K562 (cell line): Measurements from ENCODE around the gene SRRM5. TPM values are rescaled to one million over a fixed set of nuclear protein-coding genes. Genes with fewer than 3 reads are reported as not detected.
A peak's percentile ranks its signal among the peaks of the same experiment; 100 is the strongest.

Source experiments
- ATAC-seq: fragments of 200-7000 bp; cut with Tn5 transposase; 3 replicates; pipeline ENCODE4 v1.9.1; 2020; ENCODE audit warnings: moderate library complexity
- BruUV-seq: library from RNA; stranded (reverse); fragments of 400-500 nt; replicated peaks from 2 replicates; lab custom pipeline; 2021; lab: Mats Ljungman, UMichigan
- CTCF ChIA-PET: fragments of 300-600 bp; formaldehyde crosslinking; extraction: SDS; loops from one replicate; lab custom pipeline; 2021; ENCODE audit warnings: low intra/inter-chr PET ratio; lab: Yijun Ruan, JAX
- POLR2A ChIA-PET: fragments of 300-600, 350-650 bp; sonication (Branson Sonifier 250); formaldehyde crosslinking; extraction: SDS; loops from one replicate; lab custom pipeline; 2021; ENCODE audit warnings: antibody characterized with exemption, inconsistent platforms; lab: Yijun Ruan, JAX
- DNase-seq, 4 experiments: peaks; one replicate each; pipeline versions ENCODE4 v3.0.0 to v3.0.0-alpha.2; 2011 to 2018; ENCODE audit warnings: low spot score in 3 of 4, mixed read lengths in 3 of 4; ENCODE audit errors: extremely low read depth in 1 of 4
- FAIRE-seq: peaks from 2 replicates; lab custom pipeline; 2011; peaks lifted over from hg19 to GRCh38; lab: Jason Lieb, UNC
- H2AFZ ChIP-seq: 2 replicates; pipeline ENCODE4 v1.6.0; 2011; ENCODE audit warnings: low read depth, low read length, control low read depth, inconsistent platforms
- H3K27ac ChIP-seq: fragments of 200-600 bp; 3 replicates; pipeline ENCODE4 v1.8.0; 2011; ENCODE audit warnings: low read depth, mild to moderate bottlenecking, control low read depth, inconsistent platforms, low read length, moderate library complexity, mixed read lengths; ENCODE audit errors: extremely low read depth
- H3K27me3 ChIP-seq, 2 experiments: fragments of 300-600 bp in 1 of 2; 2 replicates in 1 of 2; 3 replicates in 1 of 2; pipeline versions ENCODE4 v1.6.0 to v1.8.0; 2011; ENCODE audit warnings: inconsistent platforms in 2 of 2, low read length in 2 of 2, mild to moderate bottlenecking in 1 of 2, mixed read lengths in 1 of 2, moderate library complexity in 1 of 2; ENCODE audit not compliant: control insufficient read depth in 2 of 2, insufficient read depth in 2 of 2
- H3K36me3 ChIP-seq: fragments of 300-600 bp; 3 replicates; pipeline ENCODE4 v1.8.0; 2011; ENCODE audit warnings: mild to moderate bottlenecking, low read length, inconsistent platforms; ENCODE audit not compliant: control insufficient read depth, insufficient read depth
- H3K4me1 ChIP-seq, 2 experiments: fragments of 200-600 bp in 1 of 2; replicated peaks in 1 of 2; 2 replicates in 1 of 2; 3 replicates in 1 of 2; pipeline versions ENCODE4 v1.5.1 to v1.8.0; 2011; ENCODE audit warnings: inconsistent platforms in 2 of 2, low read length in 2 of 2, mild to moderate bottlenecking in 1 of 2, mixed read lengths in 1 of 2, moderate library complexity in 1 of 2; ENCODE audit not compliant: control insufficient read depth in 2 of 2, insufficient read depth in 2 of 2
- H3K4me2 ChIP-seq: 2 replicates; pipeline ENCODE4 v1.6.1; 2011; ENCODE audit warnings: low read length, control low read depth, inconsistent platforms, mixed read lengths; ENCODE audit not compliant: insufficient read depth
- H3K4me3 ChIP-seq: fragments of 200-600 bp; sonication (generic), shearing (Covaris generic); 2 replicates; pipeline ENCODE4 v1.5.1; 2016; ENCODE audit warnings: control low read depth, inconsistent platforms
- H3K79me2 ChIP-seq: fragments of 200-600 bp; 3 replicates; pipeline ENCODE4 v1.8.0; 2011; ENCODE audit warnings: low read length, inconsistent platforms; ENCODE audit not compliant: control insufficient read depth, insufficient read depth
- H3K9ac ChIP-seq, 2 experiments: 2 replicates each; pipeline versions ENCODE4 v1.6.0 to v1.6.1; 2011; ENCODE audit warnings: low read depth in 2 of 2, low read length in 2 of 2, control low read depth in 1 of 2, inconsistent platforms in 1 of 2, mild to moderate bottlenecking in 1 of 2, mixed read lengths in 1 of 2; ENCODE audit not compliant: insufficient read depth in 1 of 2
- H3K9me1 ChIP-seq: one replicate; pipeline ENCODE4 v1.6.0; 2011; ENCODE audit warnings: inconsistent platforms, mild to moderate bottlenecking, low read length, moderate library complexity; ENCODE audit not compliant: control insufficient read depth, insufficient read depth
- H3K9me3 ChIP-seq: replicated peaks from 2 replicates; pipeline ENCODE4 v1.5.1; 2011; ENCODE audit warnings: low read depth, low read length, inconsistent platforms; ENCODE audit not compliant: control insufficient read depth, insufficient read depth
- H4K20me1 ChIP-seq: replicated peaks from 2 replicates; pipeline ENCODE4 v1.6.1; 2011; ENCODE audit warnings: low read length, inconsistent platforms, mixed read lengths; ENCODE audit not compliant: control insufficient read depth, insufficient read depth
- CTCFL ChIP-seq: IDR thresholded peaks from 2 replicates; pipeline ENCODE4 v1.6.1; 2011; ENCODE audit warnings: borderline replicate concordance, low read depth, mild to moderate bottlenecking, moderate library complexity, low read length; ENCODE audit not compliant: insufficient read depth, poor library complexity, severe bottlenecking
- DIDO1 ChIP-seq: fragments of 450-650 bp; IDR thresholded peaks from 2 replicates; pipeline ENCODE4 v1.6.1; 2016; ENCODE audit warnings: low read depth, missing biosample characterization, missing genetic modification characterization
- ELF4 ChIP-seq: fragments of 450-650 bp; formaldehyde crosslinking; IDR thresholded peaks from 2 replicates; pipeline ENCODE4 v1.4.0; 2022; ENCODE audit warnings: missing genetic modification characterization
- HMG20A ChIP-seq: fragments of 450-650 bp; formaldehyde crosslinking; conservative IDR thresholded peaks from 2 replicates; pipeline ENCODE4 v1.4.0; 2020; ENCODE audit warnings: mild to moderate bottlenecking, mixed read lengths
- MEIS2 ChIP-seq: fragments of 450-650 bp; IDR thresholded peaks from 2 replicates; pipeline ENCODE4 v1.6.1; 2014; ENCODE audit warnings: mild to moderate bottlenecking; ENCODE audit not compliant: partially characterized antibody
- NUFIP1 ChIP-seq: fragments of 450-650 bp; IDR thresholded peaks from 2 replicates; pipeline ENCODE4 v1.6.1; 2018; ENCODE audit not compliant: partially characterized antibody
- PATZ1 ChIP-seq: fragments of 250-450 bp; sonication (Bioruptor Pico); IDR thresholded peaks from 2 replicates; pipeline ENCODE4 v1.5.0; 2020; ENCODE audit warnings: mild to moderate bottlenecking, borderline replicate concordance
- PHF8 ChIP-seq: fragments of 200-600 bp; sonication (generic); IDR thresholded peaks from 2 replicates; pipeline ENCODE4 v1.6.1; 2012; ENCODE audit warnings: mixed run types, mild to moderate bottlenecking, inconsistent platforms, low read length, moderate library complexity, borderline replicate concordance
- SIN3B ChIP-seq: fragments of 450-650 bp; IDR thresholded peaks from 2 replicates; pipeline ENCODE4 v1.6.1; 2017; ENCODE audit warnings: low read depth, mild to moderate bottlenecking, moderate library complexity
- TRIM28 ChIP-seq: fragments of 450-650 bp; IDR thresholded peaks from 2 replicates; pipeline ENCODE4 v1.6.1; 2017
- ZNF134 ChIP-seq: fragments of 250-450 bp; sonication (Bioruptor Pico); conservative IDR thresholded peaks from 2 replicates; pipeline ENCODE4 v1.4.0; 2020
- ZNF431 ChIP-seq: sonication (generic); formaldehyde crosslinking; IDR thresholded peaks from 2 replicates; pipeline ENCODE4 v1.8.0; 2022; ENCODE audit warnings: mild to moderate bottlenecking, missing genetic modification reagents
- WGBS: fragments of 100-300 bp; shearing (Covaris generic); methylation state at CpG from one replicate; pipeline ENCODE4 v1.1.6; 2016; ENCODE audit warnings: low coverage, mixed read lengths; ENCODE audit not compliant: insufficient coverage; ENCODE audit errors: missing lambda C conversion rate; 5-methylcytosine and 5-hydroxymethylcytosine counted together
- in situ Hi-C: fragments of 300-500 bp; cut with MboI; formaldehyde crosslinking; loops from 4 replicates; pipeline ENCODE4 v1.15.0; 2018; ENCODE audit warnings: inconsistent platforms, mixed read lengths
- intact Hi-C: fragments of 100-400 bp; cut with micrococcal nuclease; formaldehyde crosslinking; loops from 2 replicates; pipeline ENCODE4 v1.14.2; 2022
- polyA plus RNA-seq, 8 experiments: library from polyadenylated mRNA; depleted of rRNA in 4 of 8; stranded (reverse) in 5 of 8; unstranded in 3 of 8; fragments of >200 nt; fragmentation: Nextera tagmentation in 2 of 8; fragmentation: Illumina TruSeq in 1 of 8; extraction: Ambion mirVana in 2 of 8; extraction: Trizol in 1 of 8; gene quantifications; 2 replicates each; pipeline versions ENCODE4 v1.2.1 to v1.2.3, GENCODE V29; 2011 to 2014; ENCODE audit warnings: inconsistent platforms in 1 of 8, missing spikeins in 1 of 8
- total RNA-seq, 7 experiments: library from RNA; depleted of rRNA in 6 of 7; stranded (reverse); fragments of >200 nt in 6 of 7; fragmentation: Illumina TruSeq in 2 of 7; extraction: Trizol in 2 of 7; gene quantifications; 2 replicates each; pipeline versions ENCODE4 v1.2.1 to v1.2.3, GENCODE V29; 2011 to 2021; ENCODE audit warnings: low replicate concordance in 1 of 7

Gene SRRM5
- total and polyA plus RNA-seq, 9 of the 15 experiments (the other 6 are each of a cell fraction or from before 2014, with no cell fraction given): 0.09 to 0.45 (median 0.18) TPM; not detected in 2

- Histone ChIP-seq H3K79me2 (peaks cover 15% of the 10 kb centered on the region), H3K27me3 (no peaks in the 10 kb centered on the region), H3K27ac (peak overlapping the region; percentile 58; the same call in 2 of the 3 replicates), H3K9me3 (no peaks in the 10 kb centered on the region), H3K9ac (peak overlapping the region in 1 of 2 experiments; percentile 84; a peak in 2 of 4 replicates), H3K4me1 (peaks cover 21 to 32% of the 10 kb centered on the region in 2 experiments), H4K20me1 (no peaks in the 10 kb centered on the region), H3K4me2 (peak overlapping the region; percentile 46; the same call in 1 of the 2 replicates), H3K36me3 (peaks cover 53% of the 10 kb centered on the region; the same call in 2 of the 3 replicates), H3K9me1 (peaks cover 6% of the 10 kb centered on the region), H2AFZ (no peak overlapping the region), H3K4me3 (no peak overlapping the region)
- intact Hi-C loops (no loop called here), in situ Hi-C loops (no loop called here)
- no peak for TF ChIP-seq ZNF431 (CRISPR knock-in tag)
- TF ChIP-seq MEIS2: peak; percentile 20
- no peak for TF ChIP-seq TRIM28
- ChIA-PET CTCF (no interaction called here), POLR2A (interaction anchor here (0.8 to 8.7 kb wide), 4 partner anchors 10 to 186 kb away, joined by 3 to 60 read pairs (median 5); partner anchors contain the start of genes IRGQ and ZNF576)
- ATAC-seq (no peak; the same call in 1 of the 3 replicates), DNase-seq (no peak), FAIRE-seq (no peak)
- 44% methylated on average over 3 of the region's 3 CpGs for WGBS
- BruUV-seq: no TSS peak
These were observed 1.4 kb upstream of the SRRM5 start for GRCh38 chr19:43610493-43610892.

- BruUV-seq: no TSS peak
- no peak for ATAC-seq
- H3K4me1 ChIP-seq: peaks cover 29 to 42% of the 10 kb centered on the region in 2 experiments
- in situ Hi-C loops (no loop called here), intact Hi-C loops (no loop called here)
- no peak for DNase-seq
- H3K4me3 ChIP-seq: no peak overlapping the region
- peaks cover 30% of the 10 kb centered on the region for H3K79me2 ChIP-seq
- H3K27me3 ChIP-seq: no peaks in the 10 kb centered on the region
- H3K36me3 ChIP-seq: peaks cover 42% of the 10 kb centered on the region; the same call in 2 of the 3 replicates
- CTCF ChIA-PET: no interaction called here
- FAIRE-seq: no peak
- no peaks in the 10 kb centered on the region for H4K20me1 ChIP-seq
- POLR2A ChIA-PET: interaction anchor here (8.7 kb wide), 1 partner anchor 15 kb away, joined by 60 read pairs; the partner anchor contains the start of genes IRGQ and ZNF576
- no peak overlapping the region for H2AFZ ChIP-seq
- H3K4me2 ChIP-seq: no peak overlapping the region
- H3K9me1 ChIP-seq: peaks cover 6% of the 10 kb centered on the region
- H3K27ac ChIP-seq: no peak overlapping the region
- peak overlapping the region in 1 of 2 experiments; percentile 58; a peak in 1 of 4 replicates for H3K9ac ChIP-seq
- H3K9me3 ChIP-seq: no peaks in the 10 kb centered on the region
- WGBS: 98% methylated on average over 8 of the region's 12 CpGs
- TF ChIP-seq SIN3B: no peak
- TF ChIP-seq PHF8: no peak
- TF ChIP-seq HMG20A (CRISPR knock-in tag): no peak
- no peak for TF ChIP-seq ELF4 (CRISPR knock-in tag)
- TF ChIP-seq NUFIP1: no peak
- TF ChIP-seq PATZ1 (CRISPR knock-in tag): no peak
- TF ChIP-seq ZNF134 (CRISPR knock-in tag): no peak
- no peak for TF ChIP-seq CTCFL
- no peak for TF ChIP-seq DIDO1
- no peak for TF ChIP-seq MEIS2
These were observed 486 bp downstream of the SRRM5 start for GRCh38 chr19:43612374-43612773.
